GM19238 (cell line): Measurements from ENCODE around the gene FAM149B1.
A peak's percentile ranks its signal among the peaks of the same experiment; 100 is the strongest.
"Not testable (repeated sequence)": the region's sequence is repeated elsewhere in the genome, so short reads cannot be mapped to it uniquely, and the experiment has no call there.

Experiments used
- DNase-seq: peaks from one replicate; pipeline ENCODE4 v3.0.0; 2011; ENCODE audit warnings: low spot score; ENCODE audit not compliant: insufficient read length

FAM149B1 gene

DNA sequence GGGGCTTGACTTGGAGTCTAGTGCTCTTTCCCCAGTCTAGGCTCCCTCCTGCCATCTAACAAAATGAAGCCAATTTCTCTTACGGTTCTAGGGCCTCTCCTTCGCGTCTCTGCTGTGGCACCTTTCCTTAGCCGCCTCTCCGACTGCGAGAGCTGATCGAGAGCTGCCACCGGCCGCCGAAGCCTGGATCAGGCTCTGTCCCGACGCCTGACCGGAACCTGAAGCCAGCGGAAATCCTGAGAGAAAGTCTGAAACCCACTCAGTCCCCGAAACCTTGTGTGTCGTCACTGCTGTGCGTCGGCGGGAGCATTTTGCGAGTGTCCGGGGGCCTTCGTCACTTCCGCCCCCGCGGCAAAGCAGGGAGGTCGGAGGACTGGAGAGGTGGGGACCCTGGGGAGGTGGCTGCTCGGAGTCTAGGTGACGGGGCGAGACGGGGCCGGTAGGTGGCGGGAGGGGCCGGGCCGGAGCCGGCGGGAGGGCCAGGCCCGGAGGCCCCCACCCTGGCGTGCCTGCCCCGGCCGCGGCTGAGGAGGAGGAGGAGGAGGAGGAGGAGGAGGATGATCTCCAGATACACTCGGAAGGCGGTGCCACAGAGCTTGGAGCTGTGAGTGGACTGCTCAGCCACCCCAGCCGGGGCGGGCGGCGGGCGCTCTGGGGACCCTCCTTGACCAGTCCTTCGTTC lies at the start of gene FAM149B1, which contains the start of gene ECD:
Gene FAM149B1, plus strand, starts transcription at position 337 of the 682 bp plus-strand sequence. Its CDS starts 221 bp downstream, at position 558.
Gene ECD, minus strand, starts transcription at position 226 of the 682 bp plus-strand sequence. CDS start 4,071 bp downstream, outside the sequence.
- DNase-seq = peak; percentile 84

DNA sequence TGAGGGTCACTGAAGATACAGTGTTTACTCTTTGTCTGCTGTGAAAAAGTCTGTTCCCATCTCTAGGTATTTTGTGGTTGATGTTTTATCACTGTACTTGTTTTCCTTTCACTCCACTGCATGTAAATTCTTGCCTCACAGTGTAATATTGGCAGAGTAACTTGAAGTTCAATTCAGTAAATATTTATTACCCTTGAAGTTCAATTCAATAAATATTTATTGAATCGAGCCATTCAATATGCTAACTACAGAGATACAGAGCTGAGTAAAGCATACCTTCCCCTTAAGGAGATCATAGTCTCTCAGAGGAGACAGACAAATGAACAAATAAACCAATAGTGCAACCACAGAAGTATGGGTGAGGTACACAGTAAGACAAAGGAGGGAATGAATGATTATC lies 48.5 kb upstream of the FAM149B1 start:
- no peak for DNase-seq

- no peak for DNase-seq
These were observed 48.0 kb upstream of the FAM149B1 start for GRCh38 chr10:73119952-73120351.

- DNase-seq = no peak
These were observed 41.6 kb upstream of the FAM149B1 start for GRCh38 chr10:73126343-73126742.

DNA sequence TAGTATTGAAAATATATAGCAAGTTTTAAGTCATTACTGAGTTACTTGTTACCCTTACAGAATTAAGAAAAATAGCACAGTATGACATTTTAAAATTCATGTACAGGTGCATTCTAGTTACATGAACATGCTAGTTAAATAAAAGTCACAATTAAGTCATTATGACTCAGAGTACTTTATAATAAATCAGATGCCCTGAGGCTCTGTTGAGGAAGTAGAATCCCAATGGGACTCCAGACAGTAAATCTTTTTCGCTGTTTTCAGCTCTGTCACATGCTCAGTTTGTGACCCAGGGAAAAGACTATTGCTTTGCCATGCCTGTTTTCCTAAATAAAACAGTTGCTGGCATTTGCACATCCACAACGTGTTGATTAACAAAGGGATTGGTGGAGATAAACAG lies 36.6 kb upstream of the FAM149B1 start:
- no peak for DNase-seq

DNA sequence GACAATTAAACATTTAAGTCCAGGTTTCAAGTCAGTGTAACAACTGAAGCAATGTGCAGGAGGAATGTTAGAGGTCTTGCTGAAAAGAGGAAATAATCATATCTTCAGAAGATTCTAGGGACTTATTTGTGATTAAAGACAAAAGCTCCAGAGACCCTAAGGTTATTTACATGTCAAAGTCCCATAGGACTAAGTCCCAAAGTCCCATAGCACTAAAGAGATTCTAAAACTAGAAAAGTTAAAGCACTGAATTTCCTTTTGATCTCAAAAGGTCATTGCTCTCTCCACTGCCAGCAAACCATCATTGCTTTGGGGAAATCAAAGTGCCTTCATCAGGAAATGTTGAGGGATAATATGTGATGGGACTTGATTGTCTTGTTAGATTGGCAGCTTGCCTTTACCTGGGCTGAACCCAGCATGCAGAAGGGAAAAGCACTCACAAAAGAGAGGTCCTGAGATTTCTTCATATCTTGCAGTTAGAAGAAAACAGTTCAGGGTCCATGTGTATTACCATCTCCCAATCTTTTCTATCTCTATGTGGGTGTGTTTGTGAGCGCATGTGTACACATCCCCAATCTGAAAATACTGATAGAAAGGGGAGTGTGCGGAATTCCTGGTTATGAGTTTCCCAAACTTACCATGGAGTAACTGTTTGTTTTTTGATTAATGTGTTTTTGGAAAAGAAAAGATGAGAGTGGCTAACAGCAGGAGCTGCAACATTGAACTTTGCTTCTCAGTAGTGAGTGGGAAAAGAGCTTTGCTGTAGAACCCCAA lies 35.8 kb upstream of the FAM149B1 start:
- DNase-seq = no peak

DNA sequence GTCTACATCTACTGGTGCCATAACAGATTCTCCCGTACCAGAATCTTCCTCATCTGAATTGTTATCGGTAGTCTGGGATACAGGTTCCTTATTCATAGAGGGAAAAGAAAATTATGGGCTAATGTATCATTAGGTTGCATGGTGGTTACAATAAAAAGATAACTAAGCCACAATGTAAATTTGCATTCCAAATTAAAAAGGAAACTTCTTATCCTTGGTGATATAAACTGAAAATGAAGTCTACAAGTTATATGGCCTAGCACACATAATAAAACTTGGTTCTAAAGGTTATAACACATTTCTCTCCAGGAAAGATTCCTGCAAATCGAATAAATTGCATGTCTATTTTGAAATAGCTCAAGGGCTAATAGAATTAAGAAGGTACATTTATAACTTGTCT lies 33.2 kb upstream of the FAM149B1 start:
- DNase-seq = no peak

DNA sequence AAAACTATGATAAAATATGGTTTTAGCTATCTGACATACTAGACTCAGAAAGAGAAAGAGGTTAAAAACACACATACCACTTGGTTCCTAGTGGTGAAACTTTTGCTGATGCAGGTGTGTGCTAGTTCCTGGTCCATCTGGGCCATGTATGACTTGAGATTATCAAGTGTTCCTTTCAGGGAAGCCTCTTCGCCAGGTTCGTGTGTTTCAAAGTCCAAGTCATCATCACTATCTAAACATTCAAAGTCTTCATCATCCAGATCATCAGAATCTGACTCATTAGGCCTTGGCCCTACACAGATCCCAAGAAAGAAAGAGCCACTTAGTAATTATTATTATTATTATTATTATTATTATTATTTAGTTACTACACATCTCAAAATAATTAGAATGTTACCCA lies 31.3 kb upstream of the FAM149B1 start:
- no peak for DNase-seq

- no peak for DNase-seq
These were observed 28.7 kb upstream of the FAM149B1 start for GRCh38 chr10:73139251-73139650.

GRCh38 chr10:73141603-73142002 lies 26.3 kb upstream of the FAM149B1 start:
- no peak for DNase-seq

DNA sequence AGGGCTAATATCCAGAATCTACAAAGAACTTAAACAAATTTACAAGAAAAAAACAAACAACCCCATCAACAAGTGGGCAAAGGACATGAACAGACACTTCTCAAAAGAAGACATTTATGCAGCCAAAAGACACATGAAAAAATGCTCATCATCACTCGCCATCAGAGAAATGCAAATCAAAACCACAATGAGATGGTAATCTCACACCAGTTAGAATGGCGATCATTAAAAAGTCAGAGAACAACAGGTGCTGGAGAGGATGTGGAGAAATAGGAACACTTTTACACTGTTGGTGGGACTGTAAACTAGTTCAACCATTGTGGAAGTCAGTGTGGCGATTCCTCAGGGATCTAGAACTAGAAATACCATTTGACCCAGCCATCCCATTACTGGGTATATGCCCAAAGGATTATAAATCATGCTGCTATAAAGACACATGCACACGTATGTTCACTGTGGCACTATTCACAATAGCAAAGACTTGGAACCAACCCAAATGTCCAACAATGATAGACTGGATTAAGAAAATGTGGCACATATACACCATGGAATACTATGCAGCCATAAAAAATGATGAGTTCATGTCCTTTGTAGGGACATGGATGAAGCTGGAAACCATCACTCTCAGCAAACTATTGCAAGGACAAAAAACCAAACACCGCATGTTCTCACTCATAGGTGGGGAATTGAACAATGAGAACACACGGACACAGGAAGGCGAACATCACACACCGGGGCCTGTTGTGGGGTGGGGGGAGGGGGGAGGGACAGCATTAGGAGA lies 17.1 kb upstream of the FAM149B1 start:
- not testable (repeated sequence) for DNase-seq

GRCh38 chr10:73152009-73152408 lies 15.9 kb upstream of the FAM149B1 start:
- no peak for DNase-seq

DNA sequence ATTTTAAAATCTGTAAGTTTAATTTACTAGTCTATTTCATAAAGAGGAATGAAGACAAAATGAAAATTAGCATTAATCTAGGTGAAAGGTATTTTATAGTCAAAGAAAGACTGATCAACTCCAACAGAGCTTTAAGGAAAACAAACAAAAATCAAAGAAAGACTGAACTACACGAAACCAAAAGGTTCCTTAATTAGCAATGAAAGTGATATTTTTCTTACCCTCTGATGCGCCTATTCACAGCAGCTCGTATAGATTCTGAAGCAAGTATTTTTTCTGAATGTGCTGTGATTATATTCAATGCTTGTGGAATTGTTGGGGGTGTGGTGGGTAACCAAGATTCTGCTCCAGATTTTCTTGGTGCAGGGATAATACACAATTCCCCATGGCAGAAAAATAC lies 11.9 kb upstream of the FAM149B1 start:
- no peak for DNase-seq

GRCh38 chr10:73159038-73159648 lies 8.8 kb upstream of the FAM149B1 start:
- no peak for DNase-seq

GRCh38 chr10:73161079-73161478 lies 6.8 kb upstream of the FAM149B1 start:
- no peak for DNase-seq

GRCh38 chr10:73161662-73162061 lies 6.3 kb upstream of the FAM149B1 start:
- DNase-seq = no peak

GRCh38 chr10:73163096-73163495 lies 4.8 kb upstream of the FAM149B1 start:
- no peak for DNase-seq

GRCh38 chr10:73166972-73167371 lies 947 bp upstream of the FAM149B1 start:
- no peak for DNase-seq

DNA sequence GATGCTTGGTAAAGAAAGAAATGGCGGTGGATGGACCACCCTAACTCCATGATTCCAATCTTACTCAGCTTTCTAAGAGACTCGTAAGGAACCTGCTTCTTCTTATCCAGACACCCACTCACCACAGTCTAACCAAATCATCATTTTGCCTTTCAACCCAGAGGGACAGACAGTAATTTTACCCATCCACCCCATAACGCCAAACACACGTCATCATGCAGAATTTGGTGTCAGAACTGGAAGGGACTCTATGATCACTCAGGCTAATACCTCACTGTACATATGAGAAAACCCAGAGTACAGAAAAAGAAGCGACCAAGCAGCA lies 499 bp upstream of the FAM149B1 start:
- DNase-seq = peak; percentile 10

- DNase-seq = peak; percentile 7
These were observed 515 bp downstream of the FAM149B1 start for GRCh38 chr10:73168465-73168803.

DNA sequence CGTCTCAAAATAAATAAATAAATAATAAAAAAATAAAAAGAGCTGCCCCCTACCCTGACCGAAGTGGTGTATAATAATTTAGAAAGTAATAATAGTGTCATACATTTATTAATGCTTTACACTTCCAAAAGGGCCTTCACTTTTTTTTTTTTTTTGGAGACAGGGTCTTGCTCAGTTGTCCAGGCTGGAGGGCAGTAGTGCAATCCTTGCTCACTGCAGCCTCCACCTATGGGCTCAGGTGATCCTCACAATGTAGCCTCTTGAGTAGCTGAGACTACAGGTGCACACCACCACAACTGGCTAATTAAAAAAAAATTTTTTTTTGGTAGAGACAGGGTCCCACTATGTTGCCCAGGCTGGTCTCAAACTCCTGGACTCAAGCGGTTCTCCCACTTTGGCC lies 1.4 kb downstream of the FAM149B1 start:
- no peak for DNase-seq

- DNase-seq = no peak
These were observed 4.9 kb downstream of the FAM149B1 start for GRCh38 chr10:73172867-73173266.
